ENCODE data around the gene ZNF777. TPM values are rescaled to one million over a fixed set of nuclear protein-coding genes. Genes with fewer than 3 reads are reported as not detected.

ZNF777 gene
- total and polyA plus RNA-seq, 2 experiments from 2014 or later = 2.8 to 7.9 TPM

GRCh38 chr7:149404396-149404795 is 56.5 kb downstream of the ZNF777 start (continued):
- no peak for TF ChIP-seq ZNF462 (CRISPR knock-in tag; IDR thresholded peaks at IDR 0.05)

DNA sequence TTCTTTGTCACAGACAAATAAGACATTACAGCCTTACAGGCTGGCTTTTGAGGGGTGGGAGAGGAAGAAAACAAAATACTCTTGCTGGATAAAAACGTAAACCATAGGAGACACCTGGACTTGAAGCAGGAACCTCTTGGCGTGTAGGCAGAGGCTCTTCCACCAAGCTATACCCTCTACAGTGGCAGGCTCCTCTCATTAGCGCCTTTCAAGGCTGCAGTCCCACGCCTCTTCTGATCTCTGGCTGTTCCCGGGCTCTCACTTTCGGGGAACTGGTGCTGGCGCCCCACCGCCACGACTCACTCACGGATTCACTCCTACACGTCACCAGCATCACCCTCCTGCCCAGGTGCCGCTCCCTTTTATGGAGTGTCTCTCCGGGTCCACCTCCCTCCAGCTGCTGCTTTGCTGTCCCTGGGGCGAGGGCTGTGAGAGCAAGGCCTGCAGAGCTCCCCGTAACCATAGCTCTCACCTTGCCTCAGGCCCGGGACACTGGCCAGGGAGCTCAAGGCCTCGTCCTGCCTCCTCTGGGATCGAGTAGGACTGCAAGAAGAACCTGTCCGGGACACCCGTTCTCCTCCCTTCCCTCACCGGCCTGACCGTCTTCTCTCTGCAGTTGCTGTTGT is 62.6 kb downstream of the ZNF777 start:
- Mint-ChIP-seq H3K27ac (no peak overlapping the region), H3K4me3 (no peak overlapping the region), H3K27me3 (ENCODE audit: insufficient read depth, low read depth, poor library complexity) (peaks cover 3% of the 10 kb centered on the region), H3K9me3 (peaks cover 4% of the 10 kb centered on the region; the same call in 1 of the 3 replicates), H3K36me3 (ENCODE audit: low read depth) (no peaks in the 10 kb centered on the region), H3K4me1 (peaks cover 15% of the 10 kb centered on the region)
- DNase-seq (ENCODE audit: low spot score) = peak; percentile 24
- no peak overlapping the region for H3K4me2 ChIP-seq
- H3F3A ChIP-seq (replicated peaks; ENCODE audit: low read depth) = no peaks in the 10 kb centered on the region
- H3K4me3 ChIP-seq = no peak overlapping the region
- H3K27ac ChIP-seq (ENCODE audit: low read depth) = no peak overlapping the region
- ATAC-seq = peak; percentile 74
- peaks cover 8% of the 10 kb centered on the region for H3K4me1 ChIP-seq (ENCODE audit: insufficient read depth)
- H2AFZ ChIP-seq = peak overlapping the region; percentile 59; the same call in 1 of the 2 replicates
- no peaks in the 10 kb centered on the region for H3K9me2 ChIP-seq (ENCODE audit: insufficient read depth)
- no peaks in the 10 kb centered on the region for H3K79me2 ChIP-seq (replicated peaks; ENCODE audit: insufficient read depth)
- no peaks in the 10 kb centered on the region for H3K27me3 ChIP-seq (ENCODE audit: insufficient read depth)
- no peaks in the 10 kb centered on the region for H3K36me3 ChIP-seq (ENCODE audit: insufficient read depth)
- no peaks in the 10 kb centered on the region for H4K20me1 ChIP-seq (replicated peaks; ENCODE audit: insufficient read depth)
- TF ChIP-seq ZNF462 (CRISPR knock-in tag; IDR thresholded peaks at IDR 0.05) (no peak), EZH2phosphoT487 (IDR thresholded peaks at IDR 0.05; ENCODE audit: unreplicated experiment) (no peak), ZNF114 (CRISPR knock-in tag; IDR thresholded peaks at IDR 0.05) (no peak), STAT1 (IDR thresholded peaks at IDR 0.05; ENCODE audit: unreplicated experiment) (no peak), ZNF331 (CRISPR knock-in tag; IDR thresholded peaks at IDR 0.05; ENCODE audit: low read depth) (no peak), EZH2 (IDR thresholded peaks at IDR 0.05; ENCODE audit: low read depth, unreplicated experiment) (no peak)
- TF ChIP-seq, protein P1, sequence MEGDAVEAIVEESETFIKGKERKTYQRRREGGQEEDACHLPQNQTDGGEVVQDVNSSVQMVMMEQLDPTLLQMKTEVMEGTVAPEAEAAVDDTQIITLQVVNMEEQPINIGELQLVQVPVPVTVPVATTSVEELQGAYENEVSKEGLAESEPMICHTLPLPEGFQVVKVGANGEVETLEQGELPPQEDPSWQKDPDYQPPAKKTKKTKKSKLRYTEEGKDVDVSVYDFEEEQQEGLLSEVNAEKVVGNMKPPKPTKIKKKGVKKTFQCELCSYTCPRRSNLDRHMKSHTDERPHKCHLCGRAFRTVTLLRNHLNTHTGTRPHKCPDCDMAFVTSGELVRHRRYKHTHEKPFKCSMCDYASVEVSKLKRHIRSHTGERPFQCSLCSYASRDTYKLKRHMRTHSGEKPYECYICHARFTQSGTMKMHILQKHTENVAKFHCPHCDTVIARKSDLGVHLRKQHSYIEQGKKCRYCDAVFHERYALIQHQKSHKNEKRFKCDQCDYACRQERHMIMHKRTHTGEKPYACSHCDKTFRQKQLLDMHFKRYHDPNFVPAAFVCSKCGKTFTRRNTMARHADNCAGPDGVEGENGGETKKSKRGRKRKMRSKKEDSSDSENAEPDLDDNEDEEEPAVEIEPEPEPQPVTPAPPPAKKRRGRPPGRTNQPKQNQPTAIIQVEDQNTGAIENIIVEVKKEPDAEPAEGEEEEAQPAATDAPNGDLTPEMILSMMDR (conservative IDR thresholded peaks at IDR 0.05; ENCODE audit: low read depth in 2 of 2) = no peak

All from GM23338 (cell line).